MM.1S (cell line): ENCODE data around the gene SRP19.
"Not testable (repeated sequence)": the region's sequence is repeated elsewhere in the genome, so short reads cannot be mapped to it uniquely, and the experiment has no call there.

Experiments used
- EZH2 ChIP-seq: fragments of 300-600 bp; sonication (generic); optimal IDR thresholded peaks from 2 replicates; pipeline ENCODE3; 2017; ENCODE audit warnings: low read depth, mild to moderate bottlenecking, antibody characterized with exemption, low read length, mixed read lengths
- EZH2phosphoT487 ChIP-seq: fragments of 300-600 bp; sonication (generic); IDR thresholded peaks from 2 replicates; pipeline ENCODE4 v1.6.1; 2018; ENCODE audit warnings: antibody characterized with exemption, low read length
- TF ChIP-seq, protein P1 (sequence below): fragments of 300-600 bp; sonication (generic); IDR thresholded peaks from 2 replicates; pipeline ENCODE4 v1.5.1; 2016; ENCODE audit warnings: antibody characterized with exemption, low read length, mixed read lengths

DNA sequence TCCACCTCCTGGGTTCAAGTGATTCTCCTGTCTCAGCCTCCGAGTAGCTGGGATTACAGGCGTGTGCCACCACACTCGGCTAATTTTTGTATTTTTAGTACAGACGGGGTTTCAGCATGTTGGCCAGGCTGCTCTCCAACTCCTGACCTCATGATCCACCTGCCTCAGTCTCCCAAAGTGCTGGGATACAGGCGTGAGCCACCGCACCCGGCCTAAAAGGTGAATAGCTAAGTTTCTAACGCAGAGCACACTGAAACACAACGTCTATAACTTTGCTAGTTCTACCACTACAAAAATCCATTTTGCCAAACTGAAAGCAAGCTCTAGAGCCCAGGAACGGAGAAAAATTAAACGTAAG, 537 bp upstream of the SRP19 start:
- TF ChIP-seq EZH2, EZH2phosphoT487: not testable (repeated sequence)
- TF ChIP-seq, protein P1, sequence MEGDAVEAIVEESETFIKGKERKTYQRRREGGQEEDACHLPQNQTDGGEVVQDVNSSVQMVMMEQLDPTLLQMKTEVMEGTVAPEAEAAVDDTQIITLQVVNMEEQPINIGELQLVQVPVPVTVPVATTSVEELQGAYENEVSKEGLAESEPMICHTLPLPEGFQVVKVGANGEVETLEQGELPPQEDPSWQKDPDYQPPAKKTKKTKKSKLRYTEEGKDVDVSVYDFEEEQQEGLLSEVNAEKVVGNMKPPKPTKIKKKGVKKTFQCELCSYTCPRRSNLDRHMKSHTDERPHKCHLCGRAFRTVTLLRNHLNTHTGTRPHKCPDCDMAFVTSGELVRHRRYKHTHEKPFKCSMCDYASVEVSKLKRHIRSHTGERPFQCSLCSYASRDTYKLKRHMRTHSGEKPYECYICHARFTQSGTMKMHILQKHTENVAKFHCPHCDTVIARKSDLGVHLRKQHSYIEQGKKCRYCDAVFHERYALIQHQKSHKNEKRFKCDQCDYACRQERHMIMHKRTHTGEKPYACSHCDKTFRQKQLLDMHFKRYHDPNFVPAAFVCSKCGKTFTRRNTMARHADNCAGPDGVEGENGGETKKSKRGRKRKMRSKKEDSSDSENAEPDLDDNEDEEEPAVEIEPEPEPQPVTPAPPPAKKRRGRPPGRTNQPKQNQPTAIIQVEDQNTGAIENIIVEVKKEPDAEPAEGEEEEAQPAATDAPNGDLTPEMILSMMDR: not testable (repeated sequence)
